WTC11 (cell line): ENCODE measurements around the gene PMF1.

ENCODE experiments used
- CBFB ChIP-seq: sonication (generic); formaldehyde crosslinking; IDR thresholded peaks from 2 replicates; pipeline ENCODE4 v1.8.1; 2022; ENCODE audit warnings: mild to moderate bottlenecking, low read depth, missing genetic modification reagents
- CTCF ChIP-seq: fragments of 200-600 bp; IDR thresholded peaks from 2 replicates; pipeline ENCODE4 v1.8.0; 2022; ENCODE audit warnings: antibody characterized with exemption
- ERG ChIP-seq: fragments of 250-450 bp; sonication (Bioruptor Pico); IDR thresholded peaks from 2 replicates; pipeline ENCODE4 v1.8.0; 2021; ENCODE audit warnings: mild to moderate bottlenecking
- FOXK1 ChIP-seq: sonication (generic); formaldehyde crosslinking; IDR thresholded peaks from 2 replicates; pipeline ENCODE4 v1.8.0; 2022; ENCODE audit warnings: mild to moderate bottlenecking, moderate library complexity, missing genetic modification reagents
- GABPB1 ChIP-seq: sonication (generic); formaldehyde crosslinking; IDR thresholded peaks from 2 replicates; pipeline ENCODE4 v1.8.1; 2023; ENCODE audit warnings: mild to moderate bottlenecking, missing genetic modification reagents
- HMGXB4 ChIP-seq: sonication (generic); formaldehyde crosslinking; IDR thresholded peaks from 2 replicates; pipeline ENCODE4 v1.8.1; 2023; ENCODE audit warnings: mild to moderate bottlenecking, moderate library complexity, missing genetic modification reagents
- MAX ChIP-seq: sonication (generic); formaldehyde crosslinking; IDR thresholded peaks from 2 replicates; pipeline ENCODE4 v1.8.0; 2022; ENCODE audit warnings: mild to moderate bottlenecking, missing genetic modification reagents
- NFYB ChIP-seq: sonication (generic); formaldehyde crosslinking; conservative IDR thresholded peaks from 2 replicates; pipeline ENCODE4 v1.8.0; 2022; ENCODE audit warnings: low read depth, missing genetic modification reagents
- PRDM15 ChIP-seq: sonication (generic); formaldehyde crosslinking; IDR thresholded peaks from 2 replicates; pipeline ENCODE4 v1.8.0; 2022; ENCODE audit warnings: missing genetic modification reagents
- TEAD4 ChIP-seq: sonication (generic); formaldehyde crosslinking; IDR thresholded peaks from 2 replicates; pipeline ENCODE4 v1.8.0; 2022; ENCODE audit warnings: mild to moderate bottlenecking, missing genetic modification reagents
- TF ChIP-seq, protein P1 (sequence below): sonication (generic); formaldehyde crosslinking; IDR thresholded peaks from 2 replicates; pipeline ENCODE4 v1.8.1; 2023; ENCODE audit warnings: mild to moderate bottlenecking, missing genetic modification reagents

GRCh38 chr1:156200044-156200443 lies 12.8 kb upstream of the PMF1 start:
- TF ChIP-seq GABPB1 (CRISPR knock-in tag) (no peak), CBFB (CRISPR knock-in tag) (no peak), CTCF (no peak), HMGXB4 (CRISPR knock-in tag) (no peak), PRDM15 (no peak), NFYB (no peak), MAX (no peak), TEAD4 (CRISPR knock-in tag) (no peak), ERG (CRISPR knock-in tag) (no peak), FOXK1 (no peak)
- TF ChIP-seq, protein P1, sequence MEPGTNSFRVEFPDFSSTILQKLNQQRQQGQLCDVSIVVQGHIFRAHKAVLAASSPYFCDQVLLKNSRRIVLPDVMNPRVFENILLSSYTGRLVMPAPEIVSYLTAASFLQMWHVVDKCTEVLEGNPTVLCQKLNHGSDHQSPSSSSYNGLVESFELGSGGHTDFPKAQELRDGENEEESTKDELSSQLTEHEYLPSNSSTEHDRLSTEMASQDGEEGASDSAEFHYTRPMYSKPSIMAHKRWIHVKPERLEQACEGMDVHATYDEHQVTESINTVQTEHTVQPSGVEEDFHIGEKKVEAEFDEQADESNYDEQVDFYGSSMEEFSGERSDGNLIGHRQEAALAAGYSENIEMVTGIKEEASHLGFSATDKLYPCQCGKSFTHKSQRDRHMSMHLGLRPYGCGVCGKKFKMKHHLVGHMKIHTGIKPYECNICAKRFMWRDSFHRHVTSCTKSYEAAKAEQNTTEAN (CRISPR knock-in tag), result no peak
